ENCODE results near the gene OPCML.

The OPCML gene

DNA sequence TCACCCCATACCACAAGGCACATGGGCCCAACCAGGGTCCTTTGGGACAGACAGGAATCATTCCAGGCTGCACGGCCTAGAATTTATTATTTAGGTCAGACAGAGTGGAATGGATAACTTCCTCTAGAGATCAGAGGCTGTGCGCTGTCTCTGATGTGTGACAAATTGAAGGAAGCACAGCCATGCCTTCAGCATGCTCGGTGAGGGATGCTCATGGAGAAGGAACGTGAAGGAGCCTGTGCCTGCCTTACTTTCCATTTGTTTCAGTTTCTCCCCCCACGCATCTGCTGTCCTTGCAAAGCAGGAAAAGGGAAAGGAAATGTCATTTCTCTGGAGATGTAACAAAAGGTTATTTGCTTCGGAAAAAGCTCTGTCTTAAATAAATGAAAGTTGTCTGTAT lies 644.1 kb downstream of the OPCML start:
- Histone ChIP-seq H2AFZ (ENCODE audit: low read length) (no peak overlapping the region), H3K4me1 (ENCODE audit: insufficient read depth, low read length, poor library complexity, severe bottlenecking) (no peaks in the 10 kb centered on the region), H3K9ac (ENCODE audit: low read depth, low read length, poor library complexity, severe bottlenecking) (no peak overlapping the region), H3K9me2 (replicated peaks; ENCODE audit: low read depth, low read length) (no peaks in the 10 kb centered on the region), H3K4me3 (ENCODE audit: low read length, poor library complexity, severe bottlenecking) (no peak overlapping the region), H3F3A (ENCODE audit: low read depth) (no peaks in the 10 kb centered on the region), H3K27me3 (ENCODE audit: insufficient read depth, low read length, poor library complexity, severe bottlenecking) (no peaks in the 10 kb centered on the region), H3K9me3 (ENCODE audit: insufficient read depth, low read depth, low read length) (no peaks in the 10 kb centered on the region), H3K4me2 (ENCODE audit: low read depth, low read length, poor library complexity, severe bottlenecking) (no peak overlapping the region), H4K20me1 (ENCODE audit: insufficient read depth, low read length, poor library complexity, severe bottlenecking) (no peaks in the 10 kb centered on the region), H3K36me3 (ENCODE audit: insufficient read depth, low read length) (no peaks in the 10 kb centered on the region), H3K79me2 (ENCODE audit: insufficient read depth, low read length) (no peaks in the 10 kb centered on the region)
- no peak for TF ChIP-seq EZH2phosphoT487 (IDR thresholded peaks at IDR 0.05; ENCODE audit: borderline replicate concordance)
- TF ChIP-seq, protein P1, sequence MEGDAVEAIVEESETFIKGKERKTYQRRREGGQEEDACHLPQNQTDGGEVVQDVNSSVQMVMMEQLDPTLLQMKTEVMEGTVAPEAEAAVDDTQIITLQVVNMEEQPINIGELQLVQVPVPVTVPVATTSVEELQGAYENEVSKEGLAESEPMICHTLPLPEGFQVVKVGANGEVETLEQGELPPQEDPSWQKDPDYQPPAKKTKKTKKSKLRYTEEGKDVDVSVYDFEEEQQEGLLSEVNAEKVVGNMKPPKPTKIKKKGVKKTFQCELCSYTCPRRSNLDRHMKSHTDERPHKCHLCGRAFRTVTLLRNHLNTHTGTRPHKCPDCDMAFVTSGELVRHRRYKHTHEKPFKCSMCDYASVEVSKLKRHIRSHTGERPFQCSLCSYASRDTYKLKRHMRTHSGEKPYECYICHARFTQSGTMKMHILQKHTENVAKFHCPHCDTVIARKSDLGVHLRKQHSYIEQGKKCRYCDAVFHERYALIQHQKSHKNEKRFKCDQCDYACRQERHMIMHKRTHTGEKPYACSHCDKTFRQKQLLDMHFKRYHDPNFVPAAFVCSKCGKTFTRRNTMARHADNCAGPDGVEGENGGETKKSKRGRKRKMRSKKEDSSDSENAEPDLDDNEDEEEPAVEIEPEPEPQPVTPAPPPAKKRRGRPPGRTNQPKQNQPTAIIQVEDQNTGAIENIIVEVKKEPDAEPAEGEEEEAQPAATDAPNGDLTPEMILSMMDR (conservative IDR thresholded peaks at IDR 0.05; ENCODE audit: low read length): no peak

DNA sequence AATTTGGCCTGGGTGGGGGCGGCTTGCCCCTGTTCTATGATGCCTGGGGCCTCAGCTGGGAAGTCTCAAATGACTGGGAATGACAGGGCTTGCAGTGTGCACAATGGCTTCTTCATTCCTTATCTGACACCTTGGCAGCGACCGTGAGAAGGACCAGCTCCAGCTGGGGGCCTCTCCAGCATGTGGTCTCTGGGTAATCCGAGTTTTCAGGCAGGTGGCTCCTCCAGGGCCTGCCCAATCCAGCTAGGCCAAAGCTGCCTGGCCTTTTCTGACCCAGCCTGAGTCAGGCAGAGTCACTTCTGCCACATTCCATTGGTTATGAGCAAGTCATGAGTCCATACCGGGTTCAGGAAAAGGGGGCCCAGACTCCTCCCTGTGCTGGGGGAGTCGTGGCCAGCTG lies 646.0 kb downstream of the OPCML start:
- no peak overlapping the region for H3K9ac ChIP-seq (ENCODE audit: low read depth, low read length, poor library complexity, severe bottlenecking)
- H3K4me2 ChIP-seq (ENCODE audit: low read depth, low read length, poor library complexity, severe bottlenecking): no peak overlapping the region
- no peaks in the 10 kb centered on the region for H3K79me2 ChIP-seq (ENCODE audit: insufficient read depth, low read length)
- H3K9me3 ChIP-seq (ENCODE audit: insufficient read depth, low read depth, low read length): no peaks in the 10 kb centered on the region
- H3F3A ChIP-seq (ENCODE audit: low read depth): no peaks in the 10 kb centered on the region
- H3K36me3 ChIP-seq (ENCODE audit: insufficient read depth, low read length): no peaks in the 10 kb centered on the region
- no peaks in the 10 kb centered on the region for H3K4me1 ChIP-seq (ENCODE audit: insufficient read depth, low read length, poor library complexity, severe bottlenecking)
- H2AFZ ChIP-seq (ENCODE audit: low read length): no peak overlapping the region
- H4K20me1 ChIP-seq (ENCODE audit: insufficient read depth, low read length, poor library complexity, severe bottlenecking): no peaks in the 10 kb centered on the region
- no peaks in the 10 kb centered on the region for H3K9me2 ChIP-seq (replicated peaks; ENCODE audit: low read depth, low read length)
- TF ChIP-seq EZH2phosphoT487 (IDR thresholded peaks at IDR 0.05; ENCODE audit: borderline replicate concordance): no peak
- TF ChIP-seq, protein P1 (conservative IDR thresholded peaks at IDR 0.05; ENCODE audit: low read length): no peak
- no peak overlapping the region for H3K4me3 ChIP-seq (ENCODE audit: low read length, poor library complexity, severe bottlenecking)
- H3K27me3 ChIP-seq (ENCODE audit: insufficient read depth, low read length, poor library complexity, severe bottlenecking): no peaks in the 10 kb centered on the region

DNA sequence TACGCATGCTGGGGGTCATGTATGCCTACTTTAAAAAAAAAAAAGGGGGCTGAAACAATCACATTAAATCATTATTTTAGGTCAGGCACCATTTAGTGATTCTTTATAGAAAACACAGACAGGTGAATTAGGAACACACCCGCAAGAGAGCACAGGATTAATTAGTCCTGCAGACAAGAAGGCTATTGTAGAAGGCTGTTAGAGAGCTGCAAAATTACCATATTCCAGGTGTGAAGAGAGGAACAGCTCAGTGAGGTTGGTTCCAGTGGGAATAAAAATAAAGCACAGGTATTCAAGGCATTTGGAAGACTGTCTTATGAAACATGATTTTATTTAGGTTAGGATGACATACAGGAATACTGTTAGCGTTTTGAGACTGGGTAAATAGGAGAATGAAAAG lies 649.1 kb downstream of the OPCML start:
- Histone ChIP-seq H4K20me1 (ENCODE audit: insufficient read depth, low read length, poor library complexity, severe bottlenecking) (no peaks in the 10 kb centered on the region), H3K9me3 (ENCODE audit: insufficient read depth, low read depth, low read length) (no peaks in the 10 kb centered on the region), H3F3A (ENCODE audit: low read depth) (no peaks in the 10 kb centered on the region), H3K4me2 (ENCODE audit: low read depth, low read length, poor library complexity, severe bottlenecking) (no peak overlapping the region), H3K4me3 (ENCODE audit: low read length, poor library complexity, severe bottlenecking) (no peak overlapping the region), H3K4me1 (ENCODE audit: insufficient read depth, low read length, poor library complexity, severe bottlenecking) (no peaks in the 10 kb centered on the region), H3K79me2 (ENCODE audit: insufficient read depth, low read length) (no peaks in the 10 kb centered on the region), H3K9ac (ENCODE audit: low read depth, low read length, poor library complexity, severe bottlenecking) (no peak overlapping the region), H3K36me3 (ENCODE audit: insufficient read depth, low read length) (no peaks in the 10 kb centered on the region), H3K9me2 (replicated peaks; ENCODE audit: low read depth, low read length) (no peaks in the 10 kb centered on the region), H2AFZ (ENCODE audit: low read length) (no peak overlapping the region), H3K27me3 (ENCODE audit: insufficient read depth, low read length, poor library complexity, severe bottlenecking) (no peaks in the 10 kb centered on the region)
- no peak for TF ChIP-seq EZH2phosphoT487 (IDR thresholded peaks at IDR 0.05; ENCODE audit: borderline replicate concordance)
- TF ChIP-seq, protein P1 (conservative IDR thresholded peaks at IDR 0.05; ENCODE audit: low read length): no peak
